Measurements from ENCODE around the gene ARMC3.

GRCh38 chr10:22899775-22900174 lies 28.1 kb upstream of the ARMC3 start:
- no peak for TF ChIP-seq CTCF (conservative IDR thresholded peaks at IDR 0.05; ENCODE audit: low read depth, low read length)
- TF ChIP-seq EZH2 (IDR thresholded peaks at IDR 0.05; ENCODE audit: borderline replicate concordance, low read depth, low read length, poor library complexity, severe bottlenecking), result no peak

All from A673 (cell line).